Ammon's horn (tissue), 1 donor: ENCODE results near the gene SHISA6.

Source experiments
- DNase-seq: peaks from one replicate; pipeline ENCODE4 v3.0.0-alpha.2; 2016; ENCODE audit warnings: low spot score

Gene SHISA6

GRCh38 chr17:11240841-11241610 lies at the start of gene SHISA6:
SHISA6 (plus strand) TSS chr17:11241213.
- no peak for DNase-seq

- no peak for DNase-seq
These were observed 45.2 kb upstream of the SHISA6 start for GRCh38 chr17:11195801-11196200.

- DNase-seq: no peak
These were observed 36.0 kb upstream of the SHISA6 start for GRCh38 chr17:11204991-11205390.

GRCh38 chr17:11205659-11206058 lies 35.4 kb upstream of the SHISA6 start:
- DNase-seq: no peak

GRCh38 chr17:11209906-11210305 lies 31.1 kb upstream of the SHISA6 start:
- no peak for DNase-seq

GRCh38 chr17:11212792-11213191 lies 28.2 kb upstream of the SHISA6 start:
- no peak for DNase-seq

- no peak for DNase-seq
These were observed 24.0 kb upstream of the SHISA6 start for GRCh38 chr17:11216976-11217375.

GRCh38 chr17:11221196-11221595 lies 19.8 kb upstream of the SHISA6 start:
- no peak for DNase-seq

GRCh38 chr17:11221721-11222120 lies 19.3 kb upstream of the SHISA6 start:
- no peak for DNase-seq

- no peak for DNase-seq
These were observed 2.3 kb upstream of the SHISA6 start for GRCh38 chr17:11238705-11239104.

- no peak for DNase-seq
These were observed 1.5 kb upstream of the SHISA6 start for GRCh38 chr17:11239379-11239970.

- peak; percentile 57 for DNase-seq
These were observed 772 bp upstream of the SHISA6 start for GRCh38 chr17:11240041-11240840.

- DNase-seq: no peak
These were observed 706 bp downstream of the SHISA6 start for GRCh38 chr17:11241611-11242226.

- no peak for DNase-seq
These were observed 1.4 kb downstream of the SHISA6 start for GRCh38 chr17:11242411-11242810.

GRCh38 chr17:11244776-11245175 lies 3.8 kb downstream of the SHISA6 start:
- no peak for DNase-seq

GRCh38 chr17:11245187-11245586 lies 4.2 kb downstream of the SHISA6 start:
- DNase-seq: no peak

GRCh38 chr17:11245791-11246190 lies 4.8 kb downstream of the SHISA6 start:
- peak; percentile 45 for DNase-seq

- no peak for DNase-seq
These were observed 9.1 kb downstream of the SHISA6 start for GRCh38 chr17:11250161-11250560.

GRCh38 chr17:11251561-11252107 lies 10.6 kb downstream of the SHISA6 start:
- no peak for DNase-seq

- DNase-seq: no peak
These were observed 11.1 kb downstream of the SHISA6 start for GRCh38 chr17:11252146-11252545.

GRCh38 chr17:11256877-11257276 lies 15.9 kb downstream of the SHISA6 start:
- no peak for DNase-seq

GRCh38 chr17:11264183-11264871 lies 23.3 kb downstream of the SHISA6 start:
- no peak for DNase-seq
